ENCODE data around the gene CPSF3. TPM values are rescaled to one million over a fixed set of nuclear protein-coding genes. Genes with fewer than 3 reads are reported as not detected.

CPSF3 gene
- total RNA-seq, 1 experiment from 2014 or later = 95.5 TPM

GRCh38 chr2:9467687-9468086 is 44.2 kb downstream of the CPSF3 start:
- Histone ChIP-seq H4K8ac (replicated peaks; ENCODE audit: insufficient read length, low read depth, low read length) (no peak overlapping the region), H3K9ac (ENCODE audit: extremely low read depth, insufficient read length, low read length) (no peak overlapping the region), H3K9me3 (ENCODE audit: control insufficient read depth, low read depth, low read length) (no peaks in the 10 kb centered on the region), H3K79me1 (ENCODE audit: insufficient read depth, low read depth, low read length, poor library complexity, severe bottlenecking) (no peaks in the 10 kb centered on the region), H4K5ac (ENCODE audit: insufficient read length, low read depth, low read length) (no peak overlapping the region), H3K79me2 (ENCODE audit: insufficient read depth, low read length) (no peaks in the 10 kb centered on the region), H3K4me2 (ENCODE audit: insufficient read depth, insufficient read length, low read length) (no peak overlapping the region), H3K27me3 (ENCODE audit: insufficient read depth, low read length) (no peaks in the 10 kb centered on the region), H2BK120ac (ENCODE audit: low read depth, low read length, poor library complexity, severe bottlenecking) (no peak overlapping the region), H3K56ac (ENCODE audit: insufficient read length, low read depth, low read length) (no peak overlapping the region), H2BK5ac (ENCODE audit: insufficient read length, low read length) (no peak overlapping the region), H4K91ac (ENCODE audit: insufficient read length, low read depth, low read length) (no peak overlapping the region), H2BK12ac (ENCODE audit: insufficient read length, low read depth, low read length) (no peak overlapping the region), H3K4me1 (ENCODE audit: insufficient read depth, low read length) (no peaks in the 10 kb centered on the region), H3K23ac (ENCODE audit: insufficient read length, low read depth, low read length) (no peak overlapping the region), H3K27ac (ENCODE audit: insufficient read length, low read depth, low read length) (no peak overlapping the region), H3T11ph (ENCODE audit: low read length) (no peak overlapping the region), H2AFZ (ENCODE audit: low read length) (no peak overlapping the region), H2AK5ac (ENCODE audit: insufficient read length, low read length) (no peak overlapping the region), H3K14ac (ENCODE audit: insufficient read depth, low read length) (no peak overlapping the region), H3K23me2 (ENCODE audit: insufficient read length, low read depth, low read length, poor library complexity, severe bottlenecking) (no peaks in the 10 kb centered on the region), H3K4ac (ENCODE audit: low read depth, low read length) (no peak overlapping the region), H4K20me1 (ENCODE audit: control insufficient read depth, insufficient read depth, insufficient read length) (no peaks in the 10 kb centered on the region), H3K18ac (ENCODE audit: insufficient read length, low read depth, low read length) (no peak overlapping the region), H2BK15ac (ENCODE audit: low read depth, low read length) (no peak overlapping the region), H2BK20ac (ENCODE audit: low read depth, low read length, poor library complexity, severe bottlenecking) (no peak overlapping the region)
- Mint-ChIP-seq H3K9me3 (no peaks in the 10 kb centered on the region), H3K27me3 (ENCODE audit: low read depth) (no peaks in the 10 kb centered on the region), H3K4me3 (no peak overlapping the region), H3K36me3 (ENCODE audit: insufficient read depth in 1 of 3, low read depth in 3 of 3) (peaks cover 12 to 52% (median 46%) of the 10 kb centered on the region in 3 experiments; a peak in 6 of 7 replicates), H3K27ac (no peak overlapping the region), H3K4me1 (peaks cover 0 to 3% of the 10 kb centered on the region in 2 experiments; a peak in 1 of 4 replicates)
- WGBS (ENCODE audit: extremely low coverage, insufficient read length, low lambda C conversion rate) = no CpG with 5 or more reads among the region's 10 CpGs
- DNase-seq = no peak
- TF ChIP-seq CTCF (conservative IDR thresholded peaks at IDR 0.05) = no peak
